GM12891 (cell line): ENCODE results near the gene CHST8.

ENCODE experiments used
- PAX5 ChIP-seq: IDR thresholded peaks from 2 replicates; pipeline ENCODE4 v1.6.1; 2011; ENCODE audit warnings: low read length, moderate library complexity, mild to moderate bottlenecking; ENCODE audit not compliant: insufficient read depth, severe bottlenecking
- POLR2A ChIP-seq: IDR thresholded peaks from 2 replicates; pipeline ENCODE4 v1.6.1; 2011; ENCODE audit warnings: low read depth, low read length, control low read depth
- POLR2AphosphoS5 ChIP-seq: IDR thresholded peaks from 2 replicates; pipeline ENCODE4 v1.6.1; 2011; ENCODE audit warnings: low read depth, low read length, control low read depth
- SPI1 ChIP-seq: IDR thresholded peaks from 2 replicates; pipeline ENCODE4 v1.6.1; 2011; ENCODE audit warnings: low read depth, low read length, control low read depth
- TAF1 ChIP-seq: IDR thresholded peaks from 2 replicates; pipeline ENCODE4 v1.6.1; 2011; ENCODE audit warnings: low read depth, low read length, control low read depth

- no peak for TF ChIP-seq TAF1
- no peak for TF ChIP-seq POLR2AphosphoS5
- TF ChIP-seq POLR2A, result no peak
- TF ChIP-seq SPI1, result no peak
- TF ChIP-seq PAX5, result no peak
These were observed 134.4 kb downstream of the CHST8 start for GRCh38 chr19:33756177-33756576.
